Mammary epithelial cell (primary cell): ENCODE measurements around the gene BPIFB1.

Experiments
- CTCF ChIP-seq, 2 donors: IDR thresholded peaks in 1 of 2; conservative IDR thresholded peaks in 1 of 2; 2 replicates each; pipeline ENCODE4 v1.5.1; 2011 to 2012; ENCODE audit warnings: inconsistent platforms in 2 of 2, low read length in 2 of 2, mild to moderate bottlenecking in 2 of 2, control low read depth in 1 of 2, low read depth in 1 of 2; ENCODE audit not compliant: insufficient read depth in 1 of 2; ENCODE audit errors: extremely low read depth in 1 of 2
- EZH2 ChIP-seq: IDR thresholded peaks from 2 replicates; pipeline ENCODE4 v1.6.1; 2012; ENCODE audit warnings: low read length, inconsistent platforms, borderline replicate concordance

- TF ChIP-seq CTCF (conservative IDR thresholded peaks at IDR 0.05 in 1 of 2, IDR thresholded peaks at IDR 0.05 in 1 of 2; ENCODE audit: extremely low read depth in 1 of 2, insufficient read depth in 1 of 2, low read depth in 1 of 2, low read length in 2 of 2) (no peak), EZH2 (no peak)
These were observed 3.0 kb downstream of the BPIFB1 start for GRCh38 chr20:33285861-33286495.
